LNCaP clone FGC (cell line): Measurements from ENCODE around the gene P2RX1.

Source experiments
- DNase-seq: peaks from one replicate; pipeline ENCODE4 v3.0.0-alpha.2; 2011; ENCODE audit warnings: low read depth
- H3K4me3 ChIP-seq: 2 replicates; pipeline ENCODE4 v1.5.1; 2011; ENCODE audit warnings: mild to moderate bottlenecking, low read depth, low read length, control low read depth
- CTCF ChIP-seq: IDR thresholded peaks from 2 replicates; pipeline ENCODE4 v1.5.1; 2012; ENCODE audit warnings: mild to moderate bottlenecking; ENCODE audit not compliant: control insufficient read depth, insufficient read depth; ENCODE audit errors: extremely low read depth

The P2RX1 gene

GRCh38 chr17:3915995-3916696 lies at the start of gene P2RX1:
Gene P2RX1, minus strand, starts transcription at chr17:3916465. Its CDS starts 240 bp downstream, at chr17:3916225.
- H3K4me3 ChIP-seq, result no peak within 1 kb of the TSS
- no peak for DNase-seq
- no peak for TF ChIP-seq CTCF

- no peak for DNase-seq
- no peak for TF ChIP-seq CTCF
- H3K4me3 ChIP-seq, result no peak overlapping the region
Observed at GRCh38 chr17:3965118-3965800, 49.0 kb upstream of the P2RX1 start.

- TF ChIP-seq CTCF, result no peak
- H3K4me3 ChIP-seq, result no peak within 1 kb of the TSS
- DNase-seq, result no peak
Observed at GRCh38 chr17:3964203-3965117, 48.2 kb upstream of the P2RX1 start, which contains the start of gene ATP2A3. Gene ATP2A3, minus strand, starts transcription at chr17:3964437. Its CDS starts 146 bp downstream, at chr17:3964291.

GRCh38 chr17:3963237-3964201 lies 47.3 kb upstream of the P2RX1 start:
- DNase-seq, result no peak
- TF ChIP-seq CTCF, result no peak
- H3K4me3 ChIP-seq, result no peak overlapping the region

- no peak for DNase-seq
- TF ChIP-seq CTCF, result no peak
- H3K4me3 ChIP-seq, result no peak overlapping the region
Observed at GRCh38 chr17:3962965-3963236, 46.6 kb upstream of the P2RX1 start.
